Thyroid gland (tissue), 4 donors: ENCODE measurements around the gene TYMS.

Experiments used
- POLR2A ChIP-seq, 2 donors: fragments of 450-650 bp; IDR thresholded peaks; one replicate each; pipeline ENCODE4 v1.6.1; 2017; ENCODE audit warnings: antibody characterized with exemption in 2 of 2, mild to moderate bottlenecking in 2 of 2, moderate library complexity in 1 of 2
- TF ChIP-seq, protein P1 (sequence below), 6 experiments: fragments of 200-600 bp in 3 of 6; fragments of 450-650 bp in 3 of 6; sonication (generic) in 3 of 6; IDR thresholded peaks; one replicate each; pipeline ENCODE4 v1.5.1; 2016 to 2019; ENCODE audit warnings: antibody characterized with exemption in 6 of 6, mild to moderate bottlenecking in 2 of 6, inconsistent platforms in 1 of 6, moderate library complexity in 1 of 6

GRCh38 chr18:653512-653911 lies 3.9 kb upstream of the TYMS start:
- no peak for TF ChIP-seq POLR2A (IDR thresholded peaks at IDR 0.05)
- TF ChIP-seq, protein P1, sequence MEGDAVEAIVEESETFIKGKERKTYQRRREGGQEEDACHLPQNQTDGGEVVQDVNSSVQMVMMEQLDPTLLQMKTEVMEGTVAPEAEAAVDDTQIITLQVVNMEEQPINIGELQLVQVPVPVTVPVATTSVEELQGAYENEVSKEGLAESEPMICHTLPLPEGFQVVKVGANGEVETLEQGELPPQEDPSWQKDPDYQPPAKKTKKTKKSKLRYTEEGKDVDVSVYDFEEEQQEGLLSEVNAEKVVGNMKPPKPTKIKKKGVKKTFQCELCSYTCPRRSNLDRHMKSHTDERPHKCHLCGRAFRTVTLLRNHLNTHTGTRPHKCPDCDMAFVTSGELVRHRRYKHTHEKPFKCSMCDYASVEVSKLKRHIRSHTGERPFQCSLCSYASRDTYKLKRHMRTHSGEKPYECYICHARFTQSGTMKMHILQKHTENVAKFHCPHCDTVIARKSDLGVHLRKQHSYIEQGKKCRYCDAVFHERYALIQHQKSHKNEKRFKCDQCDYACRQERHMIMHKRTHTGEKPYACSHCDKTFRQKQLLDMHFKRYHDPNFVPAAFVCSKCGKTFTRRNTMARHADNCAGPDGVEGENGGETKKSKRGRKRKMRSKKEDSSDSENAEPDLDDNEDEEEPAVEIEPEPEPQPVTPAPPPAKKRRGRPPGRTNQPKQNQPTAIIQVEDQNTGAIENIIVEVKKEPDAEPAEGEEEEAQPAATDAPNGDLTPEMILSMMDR (IDR thresholded peaks at IDR 0.05): no peak
